Astrocyte (in vitro differentiated cells and primary cell): Measurements from ENCODE around the gene ATP5F1B. TPM values are rescaled to one million over a fixed set of nuclear protein-coding genes. Genes with fewer than 3 reads are reported as not detected.
A peak's percentile ranks its signal among the peaks of the same experiment; 100 is the strongest.

Source experiments
- DNase-seq: peaks from one replicate; pipeline ENCODE4 v3.0.0-alpha.2; 2010; ENCODE audit warnings: low read depth
- FAIRE-seq: peaks from 2 replicates; lab custom pipeline; 2011; peaks lifted over from hg19 to GRCh38; lab: Jason Lieb, UNC
- H2AFZ ChIP-seq: 2 replicates; pipeline ENCODE4 v1.6.0; 2012; ENCODE audit warnings: low read depth, low read length, inconsistent platforms
- H3K27ac ChIP-seq: 2 replicates; pipeline ENCODE4 v1.5.1; 2011; ENCODE audit warnings: low read depth, low read length, inconsistent platforms
- H3K27me3 ChIP-seq: 2 replicates; pipeline ENCODE4 v1.6.0; 2011; ENCODE audit warnings: low read length, inconsistent platforms; ENCODE audit not compliant: insufficient read depth
- H3K36me3 ChIP-seq: 2 replicates; pipeline ENCODE4 v1.5.1; 2011; ENCODE audit warnings: low read length, inconsistent platforms; ENCODE audit not compliant: insufficient read depth
- H3K4me1 ChIP-seq: 2 replicates; pipeline ENCODE4 v1.5.1; 2011; ENCODE audit warnings: low read length, inconsistent platforms; ENCODE audit not compliant: insufficient read depth
- H3K4me2 ChIP-seq: 2 replicates; pipeline ENCODE4 v1.6.0; 2012; ENCODE audit warnings: low read length, inconsistent platforms
- H3K4me3 ChIP-seq: 2 replicates; pipeline ENCODE4 v1.5.1; 2011; ENCODE audit warnings: low read depth, mild to moderate bottlenecking, low read length, inconsistent platforms; ENCODE audit not compliant: insufficient read depth
- H3K79me2 ChIP-seq: 2 replicates; pipeline ENCODE4 v1.6.0; 2012; ENCODE audit warnings: mild to moderate bottlenecking, low read length, inconsistent platforms; ENCODE audit not compliant: insufficient read depth
- H3K9ac ChIP-seq: 2 replicates; pipeline ENCODE4 v1.6.0; 2012; ENCODE audit warnings: mild to moderate bottlenecking, low read length, inconsistent platforms
- H3K9me3 ChIP-seq: 2 replicates; pipeline ENCODE4 v1.5.1; 2012; ENCODE audit warnings: low read depth, mild to moderate bottlenecking, low read length, inconsistent platforms; ENCODE audit not compliant: insufficient read depth
- H4K20me1 ChIP-seq: 2 replicates; pipeline ENCODE4 v1.6.0; 2012; ENCODE audit warnings: low read length, inconsistent platforms; ENCODE audit not compliant: insufficient read depth
- H3K27ac Mint-ChIP-seq: one replicate; pipeline ENCODE4 v1.8.0; 2021; ENCODE audit warnings: mild to moderate bottlenecking, mixed read lengths; ENCODE audit not compliant: unreplicated experiment
- H3K27me3 Mint-ChIP-seq: one replicate; pipeline ENCODE4 v1.8.0; 2021; ENCODE audit warnings: low read depth, mixed read lengths; ENCODE audit not compliant: unreplicated experiment
- H3K36me3 Mint-ChIP-seq: one replicate; pipeline ENCODE4 v1.8.0; 2021; ENCODE audit warnings: low read depth, mixed read lengths; ENCODE audit not compliant: unreplicated experiment
- H3K4me1 Mint-ChIP-seq: one replicate; pipeline ENCODE4 v1.8.0; 2021; ENCODE audit warnings: low read depth, mixed read lengths; ENCODE audit not compliant: unreplicated experiment
- H3K4me3 Mint-ChIP-seq: one replicate; pipeline ENCODE4 v1.8.0; 2021; ENCODE audit warnings: mild to moderate bottlenecking, moderate library complexity, mixed read lengths; ENCODE audit not compliant: unreplicated experiment
- H3K9me3 Mint-ChIP-seq: one replicate; pipeline ENCODE4 v1.8.0; 2021; ENCODE audit warnings: mild to moderate bottlenecking, mixed read lengths; ENCODE audit not compliant: unreplicated experiment
- EZH2 ChIP-seq: IDR thresholded peaks from 2 replicates; pipeline ENCODE4 v1.6.1; 2012; ENCODE audit warnings: mild to moderate bottlenecking, low read length, inconsistent platforms; ENCODE audit not compliant: insufficient read depth
- total RNA-seq: library from RNA; stranded (reverse); gene quantifications from 2 replicates; pipeline ENCODE4 v1.2.1, GENCODE V29; 2021
- TF ChIP-seq, protein P1 (sequence below): IDR thresholded peaks from 2 replicates; pipeline ENCODE4 v1.5.1; 2011; ENCODE audit warnings: low read depth, mild to moderate bottlenecking, inconsistent platforms, low read length, moderate library complexity; ENCODE audit not compliant: insufficient read depth

ATP5F1B gene
- total RNA-seq, 1 donor from 2014 or later, result 714 TPM

DNA sequence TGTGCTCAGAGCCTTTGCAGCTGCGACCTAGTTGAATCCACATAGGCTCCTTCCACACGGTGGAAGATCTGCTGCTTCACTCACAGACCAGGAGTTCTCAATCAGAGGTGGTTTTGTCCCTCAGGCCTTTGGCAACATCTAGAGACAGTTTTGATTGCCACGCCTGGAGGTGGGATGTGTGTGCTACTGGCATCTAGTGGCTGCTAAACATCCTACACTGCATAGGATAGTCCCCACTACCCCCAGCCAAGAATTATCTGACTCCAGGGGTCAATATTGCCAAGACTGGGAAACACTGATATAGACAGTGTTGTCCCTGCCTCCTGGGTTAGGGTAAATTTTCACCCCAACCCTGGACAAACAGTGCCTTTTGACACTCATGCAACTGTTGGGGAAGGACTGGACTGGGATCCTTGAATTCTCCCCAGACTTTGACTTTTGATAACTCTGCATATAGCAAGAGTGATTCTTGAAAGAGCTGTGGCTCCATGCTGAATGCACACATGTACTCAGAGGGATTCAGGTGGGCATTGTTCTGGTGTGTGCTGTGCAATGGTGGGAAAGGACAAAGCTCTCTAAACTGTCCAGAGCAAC is 55.5 kb downstream of the ATP5F1B start:
- Mint-ChIP-seq H3K36me3 (peaks cover 19% of the 10 kb centered on the region), H3K9me3 (no peaks in the 10 kb centered on the region), H3K4me1 (peaks cover 35% of the 10 kb centered on the region), H3K27me3 (no peaks in the 10 kb centered on the region), H3K27ac (peak overlapping the region; percentile 66), H3K4me3 (no peak overlapping the region)
- no peaks in the 10 kb centered on the region for H3K4me1 ChIP-seq
- no peak overlapping the region for H2AFZ ChIP-seq
- no peaks in the 10 kb centered on the region for H3K27me3 ChIP-seq
- H3K79me2 ChIP-seq, result no peaks in the 10 kb centered on the region
- H3K36me3 ChIP-seq, result peaks cover 29% of the 10 kb centered on the region
- no peak overlapping the region for H3K4me2 ChIP-seq
- no peak for FAIRE-seq
- no peak for DNase-seq
- H3K9ac ChIP-seq, result no peak overlapping the region
- no peak overlapping the region for H3K27ac ChIP-seq
- TF ChIP-seq, protein P1, sequence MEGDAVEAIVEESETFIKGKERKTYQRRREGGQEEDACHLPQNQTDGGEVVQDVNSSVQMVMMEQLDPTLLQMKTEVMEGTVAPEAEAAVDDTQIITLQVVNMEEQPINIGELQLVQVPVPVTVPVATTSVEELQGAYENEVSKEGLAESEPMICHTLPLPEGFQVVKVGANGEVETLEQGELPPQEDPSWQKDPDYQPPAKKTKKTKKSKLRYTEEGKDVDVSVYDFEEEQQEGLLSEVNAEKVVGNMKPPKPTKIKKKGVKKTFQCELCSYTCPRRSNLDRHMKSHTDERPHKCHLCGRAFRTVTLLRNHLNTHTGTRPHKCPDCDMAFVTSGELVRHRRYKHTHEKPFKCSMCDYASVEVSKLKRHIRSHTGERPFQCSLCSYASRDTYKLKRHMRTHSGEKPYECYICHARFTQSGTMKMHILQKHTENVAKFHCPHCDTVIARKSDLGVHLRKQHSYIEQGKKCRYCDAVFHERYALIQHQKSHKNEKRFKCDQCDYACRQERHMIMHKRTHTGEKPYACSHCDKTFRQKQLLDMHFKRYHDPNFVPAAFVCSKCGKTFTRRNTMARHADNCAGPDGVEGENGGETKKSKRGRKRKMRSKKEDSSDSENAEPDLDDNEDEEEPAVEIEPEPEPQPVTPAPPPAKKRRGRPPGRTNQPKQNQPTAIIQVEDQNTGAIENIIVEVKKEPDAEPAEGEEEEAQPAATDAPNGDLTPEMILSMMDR, result peak; percentile 34
- no peak for TF ChIP-seq EZH2
- peaks cover 23% of the 10 kb centered on the region for H4K20me1 ChIP-seq
- H3K9me3 ChIP-seq, result no peaks in the 10 kb centered on the region
- no peak overlapping the region for H3K4me3 ChIP-seq

DNA sequence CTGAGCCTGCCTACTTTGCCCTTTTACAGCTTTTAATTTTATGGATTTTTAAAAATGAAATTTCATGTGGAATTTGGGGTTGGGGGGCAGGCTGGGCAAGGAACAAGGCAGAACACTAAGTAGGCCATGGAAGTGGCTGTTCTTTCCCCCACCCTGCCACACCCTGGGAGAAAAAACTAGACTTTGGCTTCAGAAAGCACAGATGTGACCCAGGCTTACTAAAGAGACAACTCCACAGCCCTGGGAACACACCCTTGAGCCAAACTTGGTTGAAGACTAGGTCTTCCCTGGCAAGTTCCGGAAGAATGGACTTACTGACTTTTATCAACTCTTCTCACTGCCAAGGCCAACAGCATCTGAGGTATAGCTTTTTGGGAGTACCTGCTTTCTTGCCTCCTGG is 56.0 kb downstream of the ATP5F1B start:
- Mint-ChIP-seq H3K9me3 (no peaks in the 10 kb centered on the region), H3K27me3 (no peaks in the 10 kb centered on the region), H3K4me1 (peaks cover 33% of the 10 kb centered on the region), H3K4me3 (no peak overlapping the region), H3K27ac (peak overlapping the region; percentile 66), H3K36me3 (peaks cover 19% of the 10 kb centered on the region)
- Histone ChIP-seq H3K27ac (no peak overlapping the region), H3K4me2 (no peak overlapping the region), H4K20me1 (peaks cover 19% of the 10 kb centered on the region), H3K4me1 (no peaks in the 10 kb centered on the region), H3K27me3 (no peaks in the 10 kb centered on the region), H3K9ac (no peak overlapping the region), H3K9me3 (no peaks in the 10 kb centered on the region), H2AFZ (no peak overlapping the region), H3K36me3 (peaks cover 29% of the 10 kb centered on the region), H3K4me3 (no peak overlapping the region), H3K79me2 (no peaks in the 10 kb centered on the region)
- no peak for FAIRE-seq
- DNase-seq, result no peak
- no peak for TF ChIP-seq EZH2
- TF ChIP-seq, protein P1, result no peak

Other genes starting within 250 kb of the ATP5F1B start
- 7.3 and 8.5 TPM in 2 replicates for gene TIMELESS, start 196.6 kb downstream of the ATP5F1B start, total RNA-seq
- not detected in 2 replicates for gene MIP, start 191.3 kb downstream of the ATP5F1B start, total RNA-seq
- 1.6 and 2.0 TPM in 2 replicates for gene SPRYD4, start 177.4 kb downstream of the ATP5F1B start, total RNA-seq
- 0.94 and 1.1 TPM in 2 replicates for gene GLS2, start 157.8 kb downstream of the ATP5F1B start, total RNA-seq
- 88.3 and 111 TPM in 2 replicates for gene RBMS2, start 124.2 kb downstream of the ATP5F1B start, total RNA-seq
- 105 and 107 TPM in 2 replicates for gene BAZ2A, start 15.7 kb downstream of the ATP5F1B start, total RNA-seq
- 206 and 226 TPM in 2 replicates for gene PTGES3, start 42.3 kb upstream of the ATP5F1B start, total RNA-seq
- 632 and 680 TPM in 2 replicates for gene NACA, start 79.3 kb upstream of the ATP5F1B start, total RNA-seq
- gene PRIM1, start 106.3 kb upstream of the ATP5F1B start, total RNA-seq, result 2.1 and 2.6 TPM in 2 replicates
- 1.9 and 5.1 TPM in 2 replicates for gene HSD17B6, start 117.3 kb upstream of the ATP5F1B start, total RNA-seq